Ishikawa (cell line): Measurements from ENCODE around the gene PIP5K1C.

Source experiments
- CEBPB ChIP-seq: IDR thresholded peaks from 2 replicates; pipeline ENCODE4 v1.6.1; 2012
- CREB1 ChIP-seq: IDR thresholded peaks from 2 replicates; pipeline ENCODE4 v1.6.1; 2012; ENCODE audit warnings: low read depth
- EGR1 ChIP-seq: IDR thresholded peaks from 2 replicates; pipeline ENCODE4 v1.6.1; 2012
- EP300 ChIP-seq: IDR thresholded peaks from 2 replicates; pipeline ENCODE4 v1.6.1; 2012; ENCODE audit warnings: borderline replicate concordance
- FOXM1 ChIP-seq: IDR thresholded peaks from 2 replicates; pipeline ENCODE4 v1.6.1; 2012; ENCODE audit warnings: low read depth, borderline replicate concordance
- NFIC ChIP-seq: IDR thresholded peaks from 2 replicates; pipeline ENCODE4 v1.6.1; 2012
- RAD21 ChIP-seq: IDR thresholded peaks from 2 replicates; pipeline ENCODE4 v1.6.1; 2012; ENCODE audit warnings: low read depth
- TAF1 ChIP-seq: IDR thresholded peaks from 2 replicates; pipeline ENCODE4 v1.6.1; 2012; ENCODE audit warnings: low read depth, mild to moderate bottlenecking
- TCF12 ChIP-seq: IDR thresholded peaks from 2 replicates; pipeline ENCODE4 v1.6.1; 2012; ENCODE audit warnings: low read depth
- TEAD4 ChIP-seq: IDR thresholded peaks from 2 replicates; pipeline ENCODE4 v1.6.1; 2012
- YY1 ChIP-seq: IDR thresholded peaks from 2 replicates; pipeline ENCODE4 v1.6.1; 2012; ENCODE audit warnings: low read depth
- ZBTB7A ChIP-seq: IDR thresholded peaks from 2 replicates; pipeline ENCODE4 v1.6.1; 2012; ENCODE audit warnings: low read depth
- TF ChIP-seq, protein P1 (sequence below): IDR thresholded peaks from 2 replicates; pipeline ENCODE4 v1.6.1; 2012; ENCODE audit warnings: low read depth, mild to moderate bottlenecking
- TF ChIP-seq, protein P2 (sequence below): IDR thresholded peaks from 2 replicates; pipeline ENCODE4 v1.6.1; 2012
- TF ChIP-seq, protein P3 (sequence below): IDR thresholded peaks from 2 replicates; pipeline ENCODE4 v1.6.1; 2012

PIP5K1C gene

GRCh38 chr19:3607303-3608078, 92.8 kb downstream of the PIP5K1C start:
- TF ChIP-seq EP300 (no peak), CREB1 (no peak), TCF12 (no peak), ZBTB7A (no peak), TEAD4 (no peak), RAD21 (no peak), TAF1 (no peak)
- TF ChIP-seq, protein P1, sequence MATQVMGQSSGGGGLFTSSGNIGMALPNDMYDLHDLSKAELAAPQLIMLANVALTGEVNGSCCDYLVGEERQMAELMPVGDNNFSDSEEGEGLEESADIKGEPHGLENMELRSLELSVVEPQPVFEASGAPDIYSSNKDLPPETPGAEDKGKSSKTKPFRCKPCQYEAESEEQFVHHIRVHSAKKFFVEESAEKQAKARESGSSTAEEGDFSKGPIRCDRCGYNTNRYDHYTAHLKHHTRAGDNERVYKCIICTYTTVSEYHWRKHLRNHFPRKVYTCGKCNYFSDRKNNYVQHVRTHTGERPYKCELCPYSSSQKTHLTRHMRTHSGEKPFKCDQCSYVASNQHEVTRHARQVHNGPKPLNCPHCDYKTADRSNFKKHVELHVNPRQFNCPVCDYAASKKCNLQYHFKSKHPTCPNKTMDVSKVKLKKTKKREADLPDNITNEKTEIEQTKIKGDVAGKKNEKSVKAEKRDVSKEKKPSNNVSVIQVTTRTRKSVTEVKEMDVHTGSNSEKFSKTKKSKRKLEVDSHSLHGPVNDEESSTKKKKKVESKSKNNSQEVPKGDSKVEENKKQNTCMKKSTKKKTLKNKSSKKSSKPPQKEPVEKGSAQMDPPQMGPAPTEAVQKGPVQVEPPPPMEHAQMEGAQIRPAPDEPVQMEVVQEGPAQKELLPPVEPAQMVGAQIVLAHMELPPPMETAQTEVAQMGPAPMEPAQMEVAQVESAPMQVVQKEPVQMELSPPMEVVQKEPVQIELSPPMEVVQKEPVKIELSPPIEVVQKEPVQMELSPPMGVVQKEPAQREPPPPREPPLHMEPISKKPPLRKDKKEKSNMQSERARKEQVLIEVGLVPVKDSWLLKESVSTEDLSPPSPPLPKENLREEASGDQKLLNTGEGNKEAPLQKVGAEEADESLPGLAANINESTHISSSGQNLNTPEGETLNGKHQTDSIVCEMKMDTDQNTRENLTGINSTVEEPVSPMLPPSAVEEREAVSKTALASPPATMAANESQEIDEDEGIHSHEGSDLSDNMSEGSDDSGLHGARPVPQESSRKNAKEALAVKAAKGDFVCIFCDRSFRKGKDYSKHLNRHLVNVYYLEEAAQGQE, result no peak

DNA sequence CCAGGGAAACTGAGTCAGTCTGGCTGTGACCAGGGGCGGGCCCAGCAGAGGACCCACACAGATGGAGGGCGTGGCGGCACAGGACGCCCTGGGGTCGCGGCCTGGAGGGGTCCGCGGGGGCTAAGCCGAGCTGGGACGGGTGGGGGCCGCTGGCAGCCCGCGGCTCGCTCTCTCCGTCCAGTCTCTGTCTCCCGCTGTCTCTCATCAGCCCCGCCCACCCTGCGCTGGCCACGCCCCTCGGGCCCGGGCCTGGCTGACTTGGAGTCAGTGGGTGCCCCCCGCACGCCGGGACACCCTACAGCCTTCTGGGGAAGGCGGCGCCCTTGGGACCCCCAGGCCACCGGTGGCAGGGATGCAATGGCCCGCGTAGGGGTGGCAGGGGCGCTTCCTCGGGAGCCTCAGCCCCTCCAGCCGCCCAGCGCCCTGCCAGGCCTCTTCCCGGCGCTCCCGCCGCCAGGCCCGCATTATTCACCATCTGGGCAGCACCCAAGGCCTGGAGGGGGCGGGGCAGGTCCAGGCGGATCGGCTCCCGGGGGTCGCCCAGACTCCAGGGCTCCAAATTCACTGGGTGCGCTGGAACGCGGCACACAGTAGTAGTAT, 93.5 kb downstream of the PIP5K1C start, which contains the start of gene TBXA2R:
Gene TBXA2R, minus strand, starts transcription at position 186 of the 600 bp plus-strand sequence. CDS start 6,241 bp downstream, outside the sequence.
- no peak for TF ChIP-seq EGR1
- TF ChIP-seq CREB1, result no peak
- no peak for TF ChIP-seq ZBTB7A
- TF ChIP-seq FOXM1, result no peak
- TF ChIP-seq, protein P2, sequence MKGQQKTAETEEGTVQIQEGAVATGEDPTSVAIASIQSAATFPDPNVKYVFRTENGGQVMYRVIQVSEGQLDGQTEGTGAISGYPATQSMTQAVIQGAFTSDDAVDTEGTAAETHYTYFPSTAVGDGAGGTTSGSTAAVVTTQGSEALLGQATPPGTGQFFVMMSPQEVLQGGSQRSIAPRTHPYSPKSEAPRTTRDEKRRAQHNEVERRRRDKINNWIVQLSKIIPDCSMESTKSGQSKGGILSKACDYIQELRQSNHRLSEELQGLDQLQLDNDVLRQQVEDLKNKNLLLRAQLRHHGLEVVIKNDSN, result no peak
- TF ChIP-seq RAD21, result no peak
- TF ChIP-seq, protein P3, sequence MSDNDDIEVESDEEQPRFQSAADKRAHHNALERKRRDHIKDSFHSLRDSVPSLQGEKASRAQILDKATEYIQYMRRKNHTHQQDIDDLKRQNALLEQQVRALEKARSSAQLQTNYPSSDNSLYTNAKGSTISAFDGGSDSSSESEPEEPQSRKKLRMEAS, result no peak
- no peak for TF ChIP-seq EP300
- no peak for TF ChIP-seq YY1
- TF ChIP-seq NFIC, result no peak
- no peak for TF ChIP-seq TAF1

DNA sequence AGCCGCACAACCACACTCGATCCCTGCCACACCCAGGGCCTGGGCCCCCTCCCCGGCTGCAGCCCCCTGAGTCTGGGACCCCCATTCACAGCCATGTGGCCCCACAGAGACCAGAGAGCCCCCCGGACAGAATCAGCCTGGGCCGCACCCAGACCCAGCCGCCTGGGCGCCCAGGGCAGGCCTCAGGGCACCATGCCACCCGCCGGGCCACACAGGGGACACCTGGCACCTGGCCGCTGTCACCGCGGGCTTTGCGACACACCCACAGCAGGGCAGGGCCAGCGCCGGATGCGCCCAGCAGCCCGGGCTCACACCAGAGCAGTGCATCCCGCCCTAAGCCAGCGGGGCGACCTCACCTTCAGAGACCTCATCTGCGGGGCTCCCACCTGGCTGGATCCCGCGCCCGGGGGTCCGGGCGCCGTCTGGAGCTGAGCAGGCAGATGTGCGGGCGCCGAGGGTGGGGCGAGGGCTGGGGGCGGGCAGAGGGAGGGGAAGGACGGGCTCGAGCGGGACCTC, 94.0 kb downstream of the PIP5K1C start:
- TF ChIP-seq TAF1, result no peak
- TF ChIP-seq, protein P3, result peak; percentile 39
- TF ChIP-seq ZBTB7A, result peak; percentile 54; the same call in 1 of the 2 replicates
- TF ChIP-seq, protein P1, result no peak
- peak; percentile 72 for TF ChIP-seq NFIC
- TF ChIP-seq, protein P2, result no peak
- TF ChIP-seq TCF12, result 0 out of 2 replicates have a peak, but pooled peaks have one; percentile 28
- no peak for TF ChIP-seq EP300
- TF ChIP-seq CEBPB, result no peak
- TF ChIP-seq RAD21, result peak; percentile 3; the same call in 1 of the 2 replicates

- TF ChIP-seq TEAD4 (no peak), ZBTB7A (no peak), EP300 (no peak), CREB1 (no peak), CEBPB (no peak), NFIC (no peak), TAF1 (no peak), FOXM1 (no peak), RAD21 (no peak)
- TF ChIP-seq, protein P1, result no peak
- TF ChIP-seq, protein P3, result no peak
Observed at GRCh38 chr19:3605770-3606169, 94.5 kb downstream of the PIP5K1C start.
